ENCODE measurements around the gene RGS3.

DNA sequence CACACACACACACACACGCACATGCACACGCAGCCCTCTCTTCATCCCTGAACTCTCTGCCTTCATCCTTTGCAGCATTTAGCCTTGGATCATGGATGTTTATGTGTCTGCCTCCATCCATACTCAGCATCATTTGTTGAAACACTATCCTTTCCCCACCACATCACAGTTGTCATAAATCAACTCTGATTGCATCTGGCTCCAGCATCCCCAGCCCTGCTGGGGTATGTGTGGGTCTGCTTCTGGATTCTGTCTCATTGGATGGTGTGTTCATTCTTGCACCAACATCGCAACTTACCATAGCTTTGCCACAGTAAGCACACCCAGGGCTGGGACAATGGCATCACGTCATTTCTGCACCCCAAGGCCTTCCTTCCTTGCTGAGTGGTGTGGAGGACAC lies 175.4 kb downstream of the RGS3 start:
- TF ChIP-seq, protein P1, sequence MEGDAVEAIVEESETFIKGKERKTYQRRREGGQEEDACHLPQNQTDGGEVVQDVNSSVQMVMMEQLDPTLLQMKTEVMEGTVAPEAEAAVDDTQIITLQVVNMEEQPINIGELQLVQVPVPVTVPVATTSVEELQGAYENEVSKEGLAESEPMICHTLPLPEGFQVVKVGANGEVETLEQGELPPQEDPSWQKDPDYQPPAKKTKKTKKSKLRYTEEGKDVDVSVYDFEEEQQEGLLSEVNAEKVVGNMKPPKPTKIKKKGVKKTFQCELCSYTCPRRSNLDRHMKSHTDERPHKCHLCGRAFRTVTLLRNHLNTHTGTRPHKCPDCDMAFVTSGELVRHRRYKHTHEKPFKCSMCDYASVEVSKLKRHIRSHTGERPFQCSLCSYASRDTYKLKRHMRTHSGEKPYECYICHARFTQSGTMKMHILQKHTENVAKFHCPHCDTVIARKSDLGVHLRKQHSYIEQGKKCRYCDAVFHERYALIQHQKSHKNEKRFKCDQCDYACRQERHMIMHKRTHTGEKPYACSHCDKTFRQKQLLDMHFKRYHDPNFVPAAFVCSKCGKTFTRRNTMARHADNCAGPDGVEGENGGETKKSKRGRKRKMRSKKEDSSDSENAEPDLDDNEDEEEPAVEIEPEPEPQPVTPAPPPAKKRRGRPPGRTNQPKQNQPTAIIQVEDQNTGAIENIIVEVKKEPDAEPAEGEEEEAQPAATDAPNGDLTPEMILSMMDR (tag by site-specific recombination; IDR thresholded peaks at IDR 0.05), result no peak
- TF ChIP-seq ZNF707 (tag by site-specific recombination; IDR thresholded peaks at IDR 0.05) (no peak), ZNF791 (tag by site-specific recombination; IDR thresholded peaks at IDR 0.05) (no peak), ZNF561 (tag by site-specific recombination; IDR thresholded peaks at IDR 0.05; ENCODE audit: borderline replicate concordance) (no peak), MYNN (tag by site-specific recombination; IDR thresholded peaks at IDR 0.05; ENCODE audit: borderline replicate concordance) (no peak), ZNF529 (tag by site-specific recombination; IDR thresholded peaks at IDR 0.05; ENCODE audit: insufficient replicate concordance) (no peak), ZNF670 (tag by site-specific recombination; IDR thresholded peaks at IDR 0.05; ENCODE audit: low read depth) (no peak), ZNF311 (tag by site-specific recombination; IDR thresholded peaks at IDR 0.05; ENCODE audit: borderline replicate concordance) (no peak)
- TF ChIP-seq, protein P2, sequence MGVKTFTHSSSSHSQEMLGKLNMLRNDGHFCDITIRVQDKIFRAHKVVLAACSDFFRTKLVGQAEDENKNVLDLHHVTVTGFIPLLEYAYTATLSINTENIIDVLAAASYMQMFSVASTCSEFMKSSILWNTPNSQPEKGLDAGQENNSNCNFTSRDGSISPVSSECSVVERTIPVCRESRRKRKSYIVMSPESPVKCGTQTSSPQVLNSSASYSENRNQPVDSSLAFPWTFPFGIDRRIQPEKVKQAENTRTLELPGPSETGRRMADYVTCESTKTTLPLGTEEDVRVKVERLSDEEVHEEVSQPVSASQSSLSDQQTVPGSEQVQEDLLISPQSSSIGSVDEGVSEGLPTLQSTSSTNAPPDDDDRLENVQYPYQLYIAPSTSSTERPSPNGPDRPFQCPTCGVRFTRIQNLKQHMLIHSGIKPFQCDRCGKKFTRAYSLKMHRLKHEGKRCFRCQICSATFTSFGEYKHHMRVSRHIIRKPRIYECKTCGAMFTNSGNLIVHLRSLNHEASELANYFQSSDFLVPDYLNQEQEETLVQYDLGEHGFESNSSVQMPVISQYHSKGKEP (tag by site-specific recombination; IDR thresholded peaks at IDR 0.05), result no peak
- TF ChIP-seq, protein P3, sequence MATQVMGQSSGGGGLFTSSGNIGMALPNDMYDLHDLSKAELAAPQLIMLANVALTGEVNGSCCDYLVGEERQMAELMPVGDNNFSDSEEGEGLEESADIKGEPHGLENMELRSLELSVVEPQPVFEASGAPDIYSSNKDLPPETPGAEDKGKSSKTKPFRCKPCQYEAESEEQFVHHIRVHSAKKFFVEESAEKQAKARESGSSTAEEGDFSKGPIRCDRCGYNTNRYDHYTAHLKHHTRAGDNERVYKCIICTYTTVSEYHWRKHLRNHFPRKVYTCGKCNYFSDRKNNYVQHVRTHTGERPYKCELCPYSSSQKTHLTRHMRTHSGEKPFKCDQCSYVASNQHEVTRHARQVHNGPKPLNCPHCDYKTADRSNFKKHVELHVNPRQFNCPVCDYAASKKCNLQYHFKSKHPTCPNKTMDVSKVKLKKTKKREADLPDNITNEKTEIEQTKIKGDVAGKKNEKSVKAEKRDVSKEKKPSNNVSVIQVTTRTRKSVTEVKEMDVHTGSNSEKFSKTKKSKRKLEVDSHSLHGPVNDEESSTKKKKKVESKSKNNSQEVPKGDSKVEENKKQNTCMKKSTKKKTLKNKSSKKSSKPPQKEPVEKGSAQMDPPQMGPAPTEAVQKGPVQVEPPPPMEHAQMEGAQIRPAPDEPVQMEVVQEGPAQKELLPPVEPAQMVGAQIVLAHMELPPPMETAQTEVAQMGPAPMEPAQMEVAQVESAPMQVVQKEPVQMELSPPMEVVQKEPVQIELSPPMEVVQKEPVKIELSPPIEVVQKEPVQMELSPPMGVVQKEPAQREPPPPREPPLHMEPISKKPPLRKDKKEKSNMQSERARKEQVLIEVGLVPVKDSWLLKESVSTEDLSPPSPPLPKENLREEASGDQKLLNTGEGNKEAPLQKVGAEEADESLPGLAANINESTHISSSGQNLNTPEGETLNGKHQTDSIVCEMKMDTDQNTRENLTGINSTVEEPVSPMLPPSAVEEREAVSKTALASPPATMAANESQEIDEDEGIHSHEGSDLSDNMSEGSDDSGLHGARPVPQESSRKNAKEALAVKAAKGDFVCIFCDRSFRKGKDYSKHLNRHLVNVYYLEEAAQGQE (tag by site-specific recombination; IDR thresholded peaks at IDR 0.05), result no peak
- TF ChIP-seq, protein P4, sequence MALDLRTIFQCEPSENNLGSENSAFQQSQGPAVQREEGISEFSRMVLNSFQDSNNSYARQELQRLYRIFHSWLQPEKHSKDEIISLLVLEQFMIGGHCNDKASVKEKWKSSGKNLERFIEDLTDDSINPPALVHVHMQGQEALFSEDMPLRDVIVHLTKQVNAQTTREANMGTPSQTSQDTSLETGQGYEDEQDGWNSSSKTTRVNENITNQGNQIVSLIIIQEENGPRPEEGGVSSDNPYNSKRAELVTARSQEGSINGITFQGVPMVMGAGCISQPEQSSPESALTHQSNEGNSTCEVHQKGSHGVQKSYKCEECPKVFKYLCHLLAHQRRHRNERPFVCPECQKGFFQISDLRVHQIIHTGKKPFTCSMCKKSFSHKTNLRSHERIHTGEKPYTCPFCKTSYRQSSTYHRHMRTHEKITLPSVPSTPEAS (tag by site-specific recombination; IDR thresholded peaks at IDR 0.05), result no peak

Data from HEK293 (cell line).